HG03280 (cell line): ENCODE measurements around the gene UBXN2A.
"Not testable (repeated sequence)": the region's sequence is repeated elsewhere in the genome, so short reads cannot be mapped to it uniquely, and the experiment has no call there.

Experiments
- ATAC-seq: cut with Tn5 transposase; IDR thresholded peaks from one replicate; pipeline ENCODE4 v1.9.1; 2021; ENCODE audit warnings: mild to moderate bottlenecking, moderate library complexity; ENCODE audit not compliant: unreplicated experiment

UBXN2A gene

DNA sequence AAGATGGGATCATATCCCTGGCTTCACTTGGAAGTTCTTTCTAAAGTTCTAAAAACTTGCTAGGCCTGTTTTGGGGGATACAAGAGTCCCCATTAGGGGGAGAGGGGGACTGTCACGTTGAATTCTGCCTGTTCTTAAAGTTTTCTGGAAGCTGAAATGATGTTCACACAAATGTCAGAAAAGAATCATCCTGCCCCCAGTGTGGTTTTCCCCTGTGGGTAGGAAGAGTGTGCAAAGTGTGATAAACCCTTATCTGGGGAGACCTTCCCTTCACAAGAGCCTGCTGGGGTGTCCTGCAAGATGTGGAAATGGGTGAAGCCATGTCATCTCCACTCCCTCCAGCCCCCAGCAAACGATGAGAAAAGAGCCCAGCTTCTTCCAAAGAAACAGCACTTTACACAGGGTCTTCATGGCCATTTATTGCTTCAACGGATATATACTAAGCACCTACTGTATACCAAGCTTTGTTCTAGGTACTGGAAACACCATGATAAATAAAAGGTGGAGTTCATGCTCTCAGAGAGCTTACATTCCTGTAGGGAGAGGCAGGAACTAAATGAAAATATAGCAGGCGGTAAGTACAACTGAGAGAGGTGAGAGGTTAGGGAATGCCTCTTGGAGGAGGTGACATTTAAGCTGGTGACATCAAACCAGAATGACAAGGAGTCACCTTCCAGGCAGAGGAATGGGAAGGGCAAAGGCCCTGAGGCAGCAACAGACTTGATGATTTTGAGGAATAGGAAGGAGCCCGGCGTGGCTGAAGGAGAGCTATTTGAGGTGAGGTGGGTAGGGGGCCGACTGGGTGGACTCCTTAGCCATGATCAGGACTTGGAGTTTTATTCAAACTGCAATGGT lies 71.2 kb downstream of the UBXN2A start:
- no peak for ATAC-seq

DNA sequence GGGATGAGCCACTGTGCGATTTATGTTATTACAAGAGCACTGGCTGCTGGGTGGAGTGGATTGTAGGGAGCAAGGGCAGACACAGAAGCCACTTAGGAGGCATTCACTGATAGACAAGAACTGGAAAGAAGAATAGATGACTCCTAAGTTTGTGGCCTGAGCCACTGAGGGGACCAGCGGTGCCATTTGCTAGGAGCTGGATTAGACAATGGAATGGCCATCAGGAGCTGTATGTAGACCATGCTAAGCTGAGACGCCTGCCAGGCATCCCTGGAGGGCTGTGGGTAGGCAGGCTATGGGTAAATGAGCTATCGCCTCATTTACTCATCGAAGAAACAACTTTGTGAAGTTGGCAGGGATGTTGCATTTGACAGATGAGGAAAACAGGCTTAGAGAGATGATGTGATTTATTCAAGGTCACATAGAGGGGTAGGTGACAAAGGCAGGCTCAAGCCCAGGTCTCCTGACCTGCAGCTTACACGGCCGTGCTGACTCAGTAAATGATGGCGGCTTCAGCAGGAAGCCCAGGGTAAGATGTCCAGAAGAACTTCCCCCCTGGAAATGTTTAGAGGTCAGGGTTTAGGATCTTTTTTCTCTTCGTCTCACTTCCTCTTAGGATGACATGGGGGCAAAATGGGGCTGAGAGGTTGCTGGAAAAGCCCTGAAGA lies 72.4 kb downstream of the UBXN2A start:
- ATAC-seq, result no peak

DNA sequence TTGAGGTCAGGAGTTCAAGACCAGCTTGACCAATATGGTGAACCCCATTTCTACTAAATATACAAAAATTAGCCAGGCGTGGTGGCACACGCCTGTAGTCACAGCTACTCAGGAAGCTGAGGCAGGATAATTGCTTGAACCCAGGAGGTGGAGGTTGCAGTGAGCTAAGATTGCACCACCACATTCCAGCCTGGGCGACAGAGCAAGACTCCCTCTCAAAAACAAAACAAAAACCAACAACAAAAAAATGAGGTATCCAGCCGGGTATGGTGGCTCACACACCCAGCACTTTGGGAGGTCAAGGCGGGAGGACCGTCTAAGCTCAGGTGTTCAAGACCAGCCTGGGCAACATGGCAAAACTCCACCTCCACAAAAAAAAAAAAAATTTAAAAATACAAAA lies 74.6 kb downstream of the UBXN2A start:
- ATAC-seq, result not testable (repeated sequence)

GRCh38 chr2:24015562-24016375 lies 75.5 kb downstream of the UBXN2A start:
- no peak for ATAC-seq

GRCh38 chr2:24016376-24016761 lies 76.1 kb downstream of the UBXN2A start:
- no peak for ATAC-seq

DNA sequence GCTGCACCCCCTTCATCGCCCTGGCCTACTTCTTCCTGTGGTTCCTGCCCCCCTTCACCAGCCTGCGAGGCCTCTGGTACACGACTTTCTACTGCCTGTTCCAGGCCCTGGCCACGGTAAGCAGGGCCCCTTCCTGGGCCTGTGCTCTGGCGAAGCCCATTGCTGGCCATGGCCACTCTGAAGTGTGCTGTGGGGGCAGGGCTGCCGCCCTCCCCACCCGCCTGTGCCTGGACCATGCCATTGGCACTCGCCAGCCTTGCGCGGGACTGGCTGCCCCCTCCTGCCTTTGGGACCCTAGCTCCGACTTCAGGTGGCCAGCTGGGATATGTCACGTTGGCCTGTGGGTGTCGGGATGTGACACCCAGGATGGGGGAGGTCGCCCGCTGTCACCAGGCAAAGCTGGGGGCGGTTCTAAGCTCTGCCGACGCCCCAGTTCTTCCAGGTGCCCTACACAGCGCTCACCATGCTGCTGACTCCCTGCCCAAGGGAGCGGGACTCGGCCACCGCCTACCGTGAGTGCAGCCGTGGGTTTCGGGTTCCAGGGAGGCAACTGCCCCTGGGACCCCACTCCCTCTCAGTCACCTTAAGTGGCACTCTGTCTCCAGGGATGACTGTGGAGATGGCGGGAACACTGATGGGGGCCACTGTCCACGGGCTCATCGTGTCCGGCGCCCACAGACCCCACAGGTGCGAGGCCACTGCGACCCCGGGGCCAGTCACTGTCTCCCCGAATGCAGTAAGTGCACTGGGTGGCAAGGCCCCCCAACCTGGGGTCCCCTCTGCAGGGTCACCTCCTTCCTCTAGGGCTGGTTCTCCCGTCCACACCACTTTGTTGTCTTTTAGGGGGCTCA lies 76.8 kb downstream of the UBXN2A start:
- ATAC-seq, result no peak

DNA sequence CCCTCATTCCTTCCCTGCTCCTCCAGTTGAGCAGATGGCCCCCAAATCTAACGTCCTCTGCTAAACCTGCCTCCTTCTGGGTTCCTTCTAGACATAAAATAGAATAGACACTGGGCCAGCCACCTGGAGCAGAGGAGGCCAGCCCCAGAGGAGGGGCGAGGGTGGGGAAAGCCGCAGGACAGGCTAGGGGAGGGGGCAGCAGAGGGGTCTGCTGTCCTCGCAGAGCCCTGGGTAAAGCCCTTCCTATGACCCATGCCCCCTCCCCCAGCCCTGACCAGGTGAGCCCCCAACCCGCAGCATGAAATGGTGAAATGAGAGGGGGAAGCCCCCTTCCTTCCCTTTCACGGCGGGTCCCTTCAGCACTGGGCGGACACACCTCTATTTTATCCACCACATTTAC lies 77.4 kb downstream of the UBXN2A start:
- no peak for ATAC-seq

GRCh38 chr2:24018241-24018640 lies 78.0 kb downstream of the UBXN2A start:
- no peak for ATAC-seq

- ATAC-seq, result no peak
Observed at GRCh38 chr2:24019729-24020128, 79.5 kb downstream of the UBXN2A start.

DNA sequence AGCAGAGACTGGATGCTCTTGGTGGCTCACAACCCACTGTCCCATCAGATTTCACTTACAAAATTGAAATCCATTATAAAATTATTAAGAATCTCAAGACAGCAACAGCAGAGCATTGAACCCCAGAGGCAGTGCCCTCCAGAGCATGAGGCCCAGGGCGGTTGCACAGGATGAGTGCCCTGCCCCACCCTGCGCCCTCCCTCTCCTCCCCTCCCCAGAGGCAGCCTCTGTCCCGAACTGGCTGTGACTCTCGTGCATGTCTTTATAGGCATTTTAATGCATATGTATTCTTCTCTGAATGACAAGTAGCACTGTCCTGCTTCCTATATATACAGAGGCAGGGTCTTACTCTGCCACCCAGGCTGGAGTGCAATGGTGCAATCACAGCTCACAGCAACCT lies 80.0 kb downstream of the UBXN2A start:
- no peak for ATAC-seq

- ATAC-seq, result no peak
Observed at GRCh38 chr2:24021122-24021998, 81.1 kb downstream of the UBXN2A start.

DNA sequence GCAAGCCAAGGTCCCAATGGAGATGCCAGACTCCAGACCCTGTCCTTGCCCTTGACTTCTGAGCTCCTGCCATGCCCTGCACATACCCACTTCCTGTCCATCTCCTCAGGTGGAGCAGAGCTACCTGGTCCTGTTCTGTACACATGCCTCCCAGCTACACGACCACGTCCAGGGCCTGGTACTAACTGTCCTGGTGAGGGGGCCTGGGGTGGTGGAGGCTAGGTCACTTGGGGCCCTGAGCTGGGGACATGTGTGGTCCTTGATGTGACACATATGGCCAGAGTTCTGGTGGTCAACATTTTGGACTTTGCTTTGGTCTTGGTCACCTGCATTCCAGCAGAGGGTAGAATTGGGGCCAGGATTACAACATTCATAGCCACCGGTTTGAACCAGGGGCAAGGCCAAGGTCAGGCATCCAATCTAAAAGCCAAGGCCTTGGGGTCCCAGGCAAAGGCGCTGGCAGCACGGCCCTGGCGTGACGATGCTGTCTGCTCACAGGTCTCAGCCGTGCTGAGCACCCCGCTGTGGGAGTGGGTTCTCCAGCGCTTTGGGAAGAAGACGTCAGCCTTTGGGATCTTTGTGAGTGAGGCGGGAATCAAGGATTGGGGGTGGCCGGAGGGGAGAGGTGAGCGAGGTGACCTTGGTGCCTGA lies 82.2 kb downstream of the UBXN2A start:
- no peak for ATAC-seq

GRCh38 chr2:24022975-24023575 lies 82.8 kb downstream of the UBXN2A start:
- ATAC-seq, result no peak

- ATAC-seq, result no peak
Observed at GRCh38 chr2:24024018-24024417, 83.8 kb downstream of the UBXN2A start.

DNA sequence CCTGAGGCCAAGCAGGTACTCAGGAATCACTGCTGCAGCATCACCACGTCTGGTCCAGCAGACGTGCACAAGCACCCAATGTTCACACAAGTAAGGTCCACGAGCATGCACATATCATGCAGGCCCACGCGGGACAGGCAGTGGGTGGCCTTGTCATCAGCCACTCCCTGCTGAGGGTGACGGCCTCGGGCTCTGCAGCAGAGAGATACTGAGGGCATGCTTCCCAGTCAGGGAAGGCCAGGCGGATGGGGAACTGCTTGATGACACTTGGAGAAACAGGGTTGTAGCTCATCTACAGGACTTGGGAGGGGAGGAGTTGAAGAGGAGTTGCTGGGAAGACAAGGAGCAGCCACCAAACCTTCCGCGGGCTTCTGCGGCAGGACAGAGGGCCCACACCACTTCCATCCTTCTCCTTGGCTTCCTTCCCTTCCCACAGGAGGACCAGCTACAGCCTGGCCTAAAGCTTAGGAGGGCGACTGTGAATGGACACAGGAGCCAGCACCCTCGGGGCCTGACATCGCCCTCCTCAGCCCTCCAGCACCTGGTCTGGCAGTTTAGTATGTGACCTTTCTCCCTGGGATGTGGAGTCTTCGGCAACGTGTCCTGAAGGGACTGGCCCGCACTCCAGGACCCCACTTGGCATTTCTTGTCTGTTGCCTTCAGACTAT lies 84.9 kb downstream of the UBXN2A start:
- no peak for ATAC-seq

- ATAC-seq, result no peak
Observed at GRCh38 chr2:24026233-24026632, 86.0 kb downstream of the UBXN2A start.

DNA sequence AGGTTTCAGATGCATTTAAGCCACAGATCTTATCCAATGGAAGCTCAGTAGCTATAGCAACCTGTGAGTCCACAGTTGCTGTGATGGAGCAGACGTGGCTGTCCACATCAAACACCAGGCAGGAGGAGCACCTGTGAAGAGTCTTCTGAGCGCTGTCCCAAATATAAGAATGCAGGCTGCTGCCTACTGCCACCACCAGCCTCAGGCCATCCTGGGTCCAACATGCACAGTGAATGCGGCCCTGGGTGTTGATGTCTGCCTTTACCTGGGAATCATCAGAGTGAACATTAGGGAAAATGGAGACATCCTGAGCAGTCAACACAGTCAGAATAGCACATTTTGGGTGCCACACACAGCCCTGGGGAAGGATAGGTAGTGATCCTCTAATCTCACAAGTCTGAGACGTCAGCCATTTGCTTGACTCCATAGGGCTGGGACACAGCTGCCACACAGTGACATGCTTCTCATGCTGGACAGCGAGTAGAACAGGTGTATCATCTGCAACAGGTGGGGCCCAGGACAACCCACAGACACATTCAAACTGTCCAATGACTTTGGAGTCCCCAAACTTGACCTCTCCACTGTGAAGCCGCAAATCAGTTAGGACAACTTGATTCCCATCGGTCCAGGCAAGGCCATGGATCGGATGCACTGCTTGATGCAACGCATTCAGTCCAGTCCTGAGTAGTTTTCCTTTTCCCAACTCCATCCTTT lies 98.7 kb downstream of the UBXN2A start:
- no peak for ATAC-seq

- ATAC-seq, result no peak
Observed at GRCh38 chr2:24040511-24040910, 100.2 kb downstream of the UBXN2A start.
